SK-N-MC (cell line): ENCODE measurements around the gene GPRASP3.

Experiments
- EZH2 ChIP-seq: fragments of 200-600 bp; sonication (generic); IDR thresholded peaks from one replicate; pipeline ENCODE4 v1.6.1; 2017; ENCODE audit warnings: antibody characterized with exemption
- FOXP2 ChIP-seq: optimal IDR thresholded peaks from 2 replicates; pipeline ENCODE3; 2011; ENCODE audit warnings: mild to moderate bottlenecking, moderate library complexity; ENCODE audit not compliant: insufficient read depth; ENCODE audit errors: extremely low read length, control extremely low read depth
- POLR2AphosphoS5 ChIP-seq: IDR thresholded peaks from 2 replicates; pipeline ENCODE4 v1.6.1; 2012; ENCODE audit warnings: mild to moderate bottlenecking, low read depth, low read length, borderline replicate concordance

DNA sequence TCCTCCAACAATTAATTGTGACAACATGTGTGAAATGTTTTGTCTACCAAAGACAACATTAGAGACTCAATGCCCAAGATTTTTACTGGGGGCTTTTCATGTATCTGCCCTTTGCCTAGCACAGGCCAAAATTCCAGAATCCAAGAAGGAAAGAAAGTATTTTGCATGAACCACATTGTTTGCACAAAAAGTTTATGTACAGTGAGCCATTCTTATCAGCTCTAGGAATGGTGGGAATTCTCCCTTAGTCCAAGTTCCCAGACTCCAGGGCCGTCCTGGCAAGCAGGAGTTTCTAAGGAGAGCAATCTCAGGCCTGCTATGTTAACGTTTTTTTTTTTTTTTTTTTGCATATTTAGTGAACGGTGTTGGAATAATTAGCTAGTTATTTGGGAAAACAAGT lies 47.7 kb upstream of the GPRASP3 start:
- TF ChIP-seq POLR2AphosphoS5 (no peak), EZH2 (no peak), FOXP2 (no peak)
